HepG2 (cell line): ENCODE measurements around the gene WNK2. TPM values are rescaled to one million over a fixed set of nuclear protein-coding genes. Genes with fewer than 3 reads are reported as not detected.

Experiments
- ATAC-seq: fragments of 200-7000 bp; cut with Tn5 transposase; 3 replicates; pipeline ENCODE4 v1.9.1; 2020; ENCODE audit warnings: mild to moderate bottlenecking, moderate library complexity
- BruUV-seq: library from RNA; stranded (reverse); fragments of 400-500 nt; replicated peaks from 2 replicates; lab custom pipeline; 2021; lab: Mats Ljungman, UMichigan
- CTCF ChIA-PET: fragments of 300-600 bp; formaldehyde crosslinking; extraction: SDS; loops from one replicate; lab custom pipeline; 2021; ENCODE audit warnings: low total read pairs, inconsistent platforms, low intra/inter-chr PET ratio; lab: Yijun Ruan, JAX
- POLR2A ChIA-PET: fragments of 350-600 bp; sonication (Branson Sonifier 250); formaldehyde crosslinking; loops from one replicate; lab custom pipeline; 2020; ENCODE audit warnings: antibody characterized with exemption, inconsistent platforms; lab: Yijun Ruan, JAX
- DNase-seq: peaks from one replicate; pipeline ENCODE4 v3.0.0-alpha.2; 2015; ENCODE audit warnings: low spot score
- FAIRE-seq: peaks from 3 replicates; lab custom pipeline; 2011; peaks lifted over from hg19 to GRCh38; lab: Jason Lieb, UNC
- H2AFZ ChIP-seq: one replicate; pipeline ENCODE4 v1.6.1; 2011; ENCODE audit warnings: low read length, inconsistent platforms
- H3K27ac ChIP-seq: fragments of 300-600 bp; 3 replicates; pipeline ENCODE4 v1.8.0; 2011; ENCODE audit warnings: mixed run types, mild to moderate bottlenecking, mixed read lengths, low read length, inconsistent platforms; ENCODE audit not compliant: insufficient read depth; ENCODE audit errors: extremely low read length
- H3K27me3 ChIP-seq, 2 experiments: fragments of 200-600 bp in 1 of 2; 2 replicates in 1 of 2; 3 replicates in 1 of 2; pipeline versions ENCODE4 v1.6.0 to v1.8.0; 2011; ENCODE audit warnings: low read length in 2 of 2, mild to moderate bottlenecking in 2 of 2, moderate library complexity in 2 of 2, inconsistent platforms in 1 of 2; ENCODE audit not compliant: insufficient read depth in 2 of 2, control insufficient read depth in 1 of 2
- H3K36me3 ChIP-seq, 2 experiments: fragments of 200-600 bp in 1 of 2; replicated peaks in 1 of 2; 2 replicates in 1 of 2; 3 replicates in 1 of 2; pipeline versions ENCODE4 v1.5.1 to v1.8.0; 2011; ENCODE audit warnings: low read length in 2 of 2, inconsistent platforms in 1 of 2; ENCODE audit not compliant: insufficient read depth in 2 of 2, control insufficient read depth in 1 of 2
- H3K4me1 ChIP-seq: 2 replicates; pipeline ENCODE4 v1.5.1; 2012; ENCODE audit warnings: low read length, inconsistent platforms; ENCODE audit not compliant: insufficient read depth
- H3K4me2 ChIP-seq: 2 replicates; pipeline ENCODE4 v1.6.0; 2011; ENCODE audit warnings: low read depth, low read length, inconsistent platforms
- H3K4me3 ChIP-seq, 3 experiments: fragments of 200-600 bp in 1 of 3; sonication (generic), shearing (Covaris generic) in 1 of 3; replicated peaks in 1 of 3; 2 replicates each; pipeline ENCODE4 v1.5.1; 2011 to 2016; ENCODE audit warnings: low read length in 3 of 3, inconsistent platforms in 2 of 3, low read depth in 2 of 3, mild to moderate bottlenecking in 2 of 3, control low read depth in 1 of 3, mixed read lengths in 1 of 3; ENCODE audit not compliant: insufficient read depth in 1 of 3
- H3K79me2 ChIP-seq: one replicate; pipeline ENCODE4 v1.6.1; 2011; ENCODE audit warnings: low read length, inconsistent platforms; ENCODE audit not compliant: insufficient read depth
- H3K9ac ChIP-seq: 2 replicates; pipeline ENCODE4 v1.6.0; 2011; ENCODE audit warnings: mild to moderate bottlenecking, low read depth, low read length, inconsistent platforms; ENCODE audit not compliant: insufficient read depth
- H3K9me3 ChIP-seq: 2 replicates; pipeline ENCODE4 v1.5.1; 2012; ENCODE audit warnings: mild to moderate bottlenecking, low read length
- H4K20me1 ChIP-seq: 2 replicates; pipeline ENCODE4 v1.6.0; 2011; ENCODE audit warnings: inconsistent platforms, mild to moderate bottlenecking, low read length, moderate library complexity; ENCODE audit not compliant: insufficient read depth
- ADNP ChIP-seq: sonication (generic); formaldehyde crosslinking; IDR thresholded peaks from 2 replicates; pipeline ENCODE4 v1.4.0; 2020; ENCODE audit warnings: missing genetic modification reagents
- CENPBD1 ChIP-seq: sonication (generic); formaldehyde crosslinking; IDR thresholded peaks from 2 replicates; pipeline ENCODE4 v1.8.0; 2022; ENCODE audit warnings: missing genetic modification reagents, low read depth, mild to moderate bottlenecking, borderline replicate concordance
- ETS1 ChIP-seq: sonication (generic); formaldehyde crosslinking; IDR thresholded peaks from 2 replicates; pipeline ENCODE4 v1.4.0; 2020; ENCODE audit warnings: missing genetic modification reagents
- GABPA ChIP-seq, 2 experiments: IDR thresholded peaks; 2 replicates each; pipeline ENCODE4 v1.6.1; 2011 to 2016; ENCODE audit warnings: low read depth in 2 of 2, low read length in 1 of 2, missing biosample characterization in 1 of 2, missing genetic modification characterization in 1 of 2
- GABPB1 ChIP-seq: IDR thresholded peaks from 2 replicates; pipeline ENCODE4 v1.6.1; 2016; ENCODE audit warnings: mild to moderate bottlenecking, missing genetic modification reagents, moderate library complexity, missing compliant biosample characterization
- HES4 ChIP-seq: sonication (generic); formaldehyde crosslinking; IDR thresholded peaks from 2 replicates; pipeline ENCODE4 v1.9.0; 2021; ENCODE audit warnings: mild to moderate bottlenecking, missing genetic modification reagents, borderline replicate concordance
- PHB2 ChIP-seq: fragments of 450-650 bp; IDR thresholded peaks from 2 replicates; pipeline ENCODE4 v1.6.1; 2018; ENCODE audit not compliant: partially characterized antibody
- POLR2AphosphoS2 ChIP-seq: IDR thresholded peaks from 2 replicates; pipeline ENCODE4 v1.6.1; 2011; ENCODE audit warnings: low read depth, low read length, improper control_type of control experiment
- TAF15 ChIP-seq: fragments of 200-400 bp; formaldehyde crosslinking; IDR thresholded peaks from one replicate; pipeline ENCODE4 v1.6.1; 2018; ENCODE audit warnings: mild to moderate bottlenecking, low read depth, low read length; ENCODE audit not compliant: poor library complexity, severe bottlenecking
- ZFP41 ChIP-seq: sonication (generic); formaldehyde crosslinking; IDR thresholded peaks from 2 replicates; pipeline ENCODE4 v1.4.0; 2020; ENCODE audit warnings: mild to moderate bottlenecking, missing genetic modification reagents, borderline replicate concordance
- ZNF12 ChIP-seq: sonication (generic); formaldehyde crosslinking; IDR thresholded peaks from 2 replicates; pipeline ENCODE4 v1.5.0; 2020; ENCODE audit warnings: missing genetic modification reagents
- ZNF276 ChIP-seq: sonication (generic); formaldehyde crosslinking; IDR thresholded peaks from 2 replicates; pipeline ENCODE4 v1.4.0; 2020; ENCODE audit warnings: mild to moderate bottlenecking, low read depth, missing genetic modification reagents
- ZNF713 ChIP-seq: sonication (generic); formaldehyde crosslinking; IDR thresholded peaks from 2 replicates; pipeline ENCODE4 v1.4.0; 2020; ENCODE audit warnings: mild to moderate bottlenecking, missing genetic modification reagents
- WGBS: methylation state at CpG from one replicate; pipeline ENCODE4 v1.1.6; 2017; ENCODE audit warnings: low lambda C conversion rate; 5-methylcytosine and 5-hydroxymethylcytosine counted together
- in situ Hi-C: cut with HindIII; loops from 2 replicates; pipeline ENCODE4 v1.10.0; 2017; ENCODE audit warnings: low pct_unique_long_range_greater_than_20kb; ENCODE audit not compliant: extremely low pct_ligation_motif_present
- intact Hi-C: fragments of 100-400 bp; cut with micrococcal nuclease; formaldehyde crosslinking; loops from one replicate; pipeline ENCODE4 v1.10.0; 2022; ENCODE audit not compliant: unreplicated experiment
- polyA plus RNA-seq, 8 experiments: library from polyadenylated mRNA; depleted of rRNA in 3 of 8; stranded (reverse) in 7 of 8; unstranded in 1 of 8; fragments of >200 nt; fragmentation: Illumina TruSeq in 4 of 8; extraction: Trizol in 4 of 8; gene quantifications; 2 replicates each; pipeline versions ENCODE4 v1.2.1 to v1.2.3, GENCODE V29; 2011 to 2016; ENCODE audit warnings: low read depth in 4 of 8, missing spikeins in 1 of 8, mixed read lengths in 1 of 8; ENCODE audit not compliant: insufficient read depth in 1 of 8
- total RNA-seq, 5 experiments: library from RNA; depleted of rRNA; stranded (reverse); fragments of >200 nt; fragmentation: Illumina TruSeq; extraction: Trizol; gene quantifications; 2 replicates each; pipeline ENCODE4 v1.2.3, GENCODE V29; 2016; ENCODE audit warnings: low read depth in 1 of 5

The WNK2 gene
- total and polyA plus RNA-seq, 2 of the 13 experiments (the other 11 are each of a cell fraction or from before 2014, with no cell fraction given): 10.5 to 12.0 TPM

- H2AFZ ChIP-seq: no peak overlapping the region
- no peaks in the 10 kb centered on the region for H4K20me1 ChIP-seq
- in situ Hi-C loops: no loop called here
- ChIA-PET POLR2A (no interaction called here), CTCF (no interaction called here)
- peaks cover 45% of the 10 kb centered on the region for H3K4me1 ChIP-seq
- intact Hi-C loops: no loop called here
- peaks cover 1 to 10% of the 10 kb centered on the region in 2 experiments; a peak in 1 of 5 replicates for H3K36me3 ChIP-seq
- H3K4me3 ChIP-seq: no peak overlapping the region
- DNase-seq: no peak
- H3K79me2 ChIP-seq: peaks cover 58% of the 10 kb centered on the region
- TF ChIP-seq GABPB1 (CRISPR knock-in tag): no peak
- no peak for TF ChIP-seq ZFP41
- TF ChIP-seq ETS1 (CRISPR knock-in tag): no peak
- no peak for TF ChIP-seq ZNF276 (CRISPR knock-in tag)
- TF ChIP-seq PHB2: no peak
- TF ChIP-seq ZNF12: no peak
- no peak for TF ChIP-seq TAF15
- no peak for TF ChIP-seq ADNP (CRISPR knock-in tag)
- TF ChIP-seq GABPA (IDR thresholded peaks at IDR 0.05; ENCODE audit: low read depth, low read length): no peak
- TF ChIP-seq GABPA (CRISPR knock-in tag; IDR thresholded peaks at IDR 0.05; ENCODE audit: low read depth): no peak
- no peak for TF ChIP-seq CENPBD1
- no peak for TF ChIP-seq ZNF713 (CRISPR knock-in tag)
- TF ChIP-seq POLR2AphosphoS2: no peak
- no peak for TF ChIP-seq HES4
- ATAC-seq: no peak
- no TSS peak for BruUV-seq
- no peak overlapping the region for H3K9ac ChIP-seq
- FAIRE-seq: no peak
- H3K27ac ChIP-seq: no peak overlapping the region
- WGBS: 92% methylated on average over 9 of the region's 17 CpGs
- H3K27me3 ChIP-seq: no peaks in the 10 kb centered on the region
- no peak overlapping the region for H3K4me2 ChIP-seq
- no peaks in the 10 kb centered on the region for H3K9me3 ChIP-seq
These were observed 6.9 kb downstream of the WNK2 start for GRCh38 chr9:93190656-93191353.
